Ovary (tissue), 10 donors: ENCODE measurements around the gene INAVA. TPM values are rescaled to one million over a fixed set of nuclear protein-coding genes. Genes with fewer than 3 reads are reported as not detected.

Source experiments
- DNase-seq, 5 donors: peaks; one replicate each; pipeline ENCODE4 v3.0.0-alpha.2; 2019 to 2020
- H3K27ac ChIP-seq, 2 donors: fragments of 200-600 bp; one replicate each; pipeline versions ENCODE4 v1.5.1 to v1.8.0; 2019 to 2022
- H3K27me3 ChIP-seq: fragments of 200-600 bp; one replicate; pipeline ENCODE4 v1.8.0; 2022
- H3K36me3 ChIP-seq: fragments of 200-600 bp; sonication (generic); one replicate; pipeline ENCODE4 v1.5.1; 2019
- H3K4me1 ChIP-seq: one replicate; pipeline ENCODE4 v1.8.1; 2013; ENCODE audit warnings: mild to moderate bottlenecking, moderate library complexity; ENCODE audit not compliant: insufficient read depth
- H3K4me3 ChIP-seq: fragments of 200-600 bp; sonication (generic); one replicate; pipeline ENCODE4 v1.5.1; 2017
- H3K9me3 ChIP-seq, 2 donors: fragments of 200-600 bp in 1 of 2; sonication (generic) in 1 of 2; one replicate each; pipeline versions ENCODE4 v1.5.1 to v1.8.1; 2013 to 2019; ENCODE audit warnings: mild to moderate bottlenecking in 1 of 2, moderate library complexity in 1 of 2
- EP300 ChIP-seq: sonication (generic); formaldehyde crosslinking; IDR thresholded peaks from one replicate; pipeline ENCODE4 v1.6.1; 2017; ENCODE audit warnings: antibody characterized with exemption
- POLR2A ChIP-seq: fragments of 450-650 bp; IDR thresholded peaks from one replicate; pipeline ENCODE4 v1.6.1; 2017; ENCODE audit warnings: antibody characterized with exemption, mild to moderate bottlenecking, moderate library complexity
- WGBS, 3 donors: extraction: QIAGEN DNeasy Blood & Tissue Kit in 1 of 3; methylation state at CpG; one replicate each; pipeline versions ENCODE4 v1.1.5 to v1.1.7; 2013 to 2017; 5-methylcytosine and 5-hydroxymethylcytosine counted together
- intact Hi-C, 4 donors: fragments of 100-400 bp; cut with DNase I; formaldehyde crosslinking; loops; one replicate each; pipeline versions ENCODE4 v1.11.0 to v1.15.1; 2022 to 2023
- long read RNA-seq, 3 donors: library from polyadenylated mRNA in 2 of 3; unstranded in 2 of 3; transcript quantifications; one replicate each; pipeline ENCODE4 v2.0.0 and lab custom pipeline, GENCODE V29; 2021 to 2026
- polyA plus RNA-seq, 2 donors: library from polyadenylated mRNA; stranded (reverse); fragments of 200-250 nt in 1 of 2; fragments of 350-450 nt in 1 of 2; fragmentation: Illumina TruSeq in 1 of 2; extraction: RNeasy Lipid Tissue Mini Kit (QIAGEN cat#74804) in 1 of 2; gene quantifications; one replicate each; pipeline ENCODE4 v1.2.3, GENCODE V29; 2013 to 2014
- total RNA-seq, 7 donors: library from RNA; depleted of rRNA in 2 of 7; stranded (reverse); fragments of >200 nt in 2 of 7; fragmentation: NEBNext Ultra II Directional in 3 of 7; extraction: Animal tissue kit (Norgen Biotek cat#: 25700) in 3 of 7; gene quantifications; one replicate each; pipeline versions ENCODE4 v1.1.0 to v1.2.4, GENCODE V29; 2016 to 2023
- TF ChIP-seq, protein P1 (sequence below), 3 donors: fragments of 450-650 bp in 2 of 3; fragments of 200-600 bp in 1 of 3; IDR thresholded peaks; one replicate each; pipeline versions ENCODE4 v1.5.1 to v1.8.0; 2016 to 2022; ENCODE audit warnings: antibody characterized with exemption in 3 of 3, mild to moderate bottlenecking in 1 of 3
- donor health status: DM: no; HTN: no; CAD: no; lungs with moderate emphysema.
- donor health status: DM: no; HTN: no; CAD: no.
- donor health status: Bipolar disorder and iron deficiency.
- donor health status: DM: yes; HTN: yes; CAD: no.
- donor health status: DM: no; HTN: no; CAD: no.
- donor health status: DM: yes; HTN: yes; CAD: no.

Gene INAVA, protein sequence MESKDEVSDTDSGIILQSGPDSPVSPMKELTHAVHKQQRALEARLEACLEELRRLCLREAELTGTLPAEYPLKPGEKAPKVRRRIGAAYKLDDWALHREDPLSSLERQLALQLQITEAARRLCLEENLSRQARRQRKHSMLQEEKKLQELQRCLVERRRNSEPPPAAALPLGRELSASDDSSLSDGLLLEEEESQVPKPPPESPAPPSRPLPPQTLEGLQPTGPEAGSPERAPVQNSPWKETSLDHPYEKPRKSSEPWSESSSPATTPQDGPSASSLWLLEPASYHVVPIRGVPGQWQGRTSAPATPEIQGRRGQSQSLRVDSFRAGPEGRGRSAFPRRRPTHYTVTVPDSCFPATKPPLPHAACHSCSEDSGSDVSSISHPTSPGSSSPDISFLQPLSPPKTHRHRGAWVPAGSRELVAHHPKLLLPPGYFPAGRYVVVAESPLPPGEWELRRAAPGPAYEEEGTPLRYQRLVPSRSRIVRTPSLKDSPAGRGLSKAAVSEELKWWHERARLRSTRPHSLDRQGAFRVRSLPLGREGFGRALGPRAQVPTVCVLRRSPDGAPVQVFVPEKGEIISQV
- 1 to 10 TPM in 3 of 7 donors, under 1 TPM in 2, not detected in 2; 0.59 to 7.9 (median 1.1) TPM for total RNA-seq
- polyA plus RNA-seq, result under 1 TPM; 0.18 TPM
- long read RNA-seq, donor 1, result 0 reads
- long read RNA-seq, donor 2, result 0 reads
- long read RNA-seq, donor 3, result 0 reads

DNA sequence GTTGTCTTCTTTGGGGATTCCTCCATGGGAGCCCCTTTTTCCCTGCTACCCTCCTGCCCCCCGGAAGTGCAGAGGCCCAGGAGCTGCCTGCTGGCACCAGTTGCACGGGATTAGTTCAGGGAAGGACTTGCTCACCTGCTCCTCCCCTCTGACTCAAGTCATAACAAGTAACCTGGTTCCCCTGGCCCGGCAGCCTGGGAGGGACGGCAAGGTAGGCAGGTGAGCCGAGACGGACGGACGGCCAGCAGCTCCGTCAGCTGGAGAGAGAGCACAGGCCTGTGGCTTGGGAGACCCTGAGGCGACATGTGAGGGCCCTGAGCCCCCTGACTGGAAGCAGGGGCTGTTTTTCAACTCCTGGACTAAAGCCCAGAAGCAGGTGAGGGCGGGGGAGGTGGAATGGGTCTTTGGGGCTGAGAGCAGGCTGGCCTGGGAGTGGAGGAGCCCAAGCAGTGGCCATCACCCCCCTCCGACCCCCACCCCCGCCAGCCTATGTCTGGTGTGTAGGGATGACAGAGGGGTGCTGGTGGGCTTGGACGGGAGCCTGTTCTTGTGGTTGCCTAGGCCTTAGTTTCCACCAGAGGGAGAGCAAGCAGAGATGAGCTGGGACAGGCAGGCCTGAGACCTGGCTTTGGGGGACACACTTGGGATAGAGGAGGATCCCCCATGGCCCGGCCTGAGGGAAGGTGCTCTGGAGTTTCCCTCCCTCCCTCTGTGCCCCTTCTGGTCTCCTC is at the start of gene INAVA:
INAVA (plus strand) TSS at position 189 of the 731 bp plus-strand sequence. CDS start 3,501 bp downstream, outside the sequence.
- Histone ChIP-seq H3K27me3 (no peaks in the 10 kb centered on the region), H3K9me3 (no peaks in the 10 kb centered on the region), H3K4me1 (no peaks in the 10 kb centered on the region), H3K36me3 (no peaks in the 10 kb centered on the region), H3K4me3 (peak within 1 kb of the TSS; percentile 20), H3K27ac (no peak within 1 kb of the TSS)
- TF ChIP-seq POLR2A (no peak), EP300 (no peak)
- TF ChIP-seq, protein P1, sequence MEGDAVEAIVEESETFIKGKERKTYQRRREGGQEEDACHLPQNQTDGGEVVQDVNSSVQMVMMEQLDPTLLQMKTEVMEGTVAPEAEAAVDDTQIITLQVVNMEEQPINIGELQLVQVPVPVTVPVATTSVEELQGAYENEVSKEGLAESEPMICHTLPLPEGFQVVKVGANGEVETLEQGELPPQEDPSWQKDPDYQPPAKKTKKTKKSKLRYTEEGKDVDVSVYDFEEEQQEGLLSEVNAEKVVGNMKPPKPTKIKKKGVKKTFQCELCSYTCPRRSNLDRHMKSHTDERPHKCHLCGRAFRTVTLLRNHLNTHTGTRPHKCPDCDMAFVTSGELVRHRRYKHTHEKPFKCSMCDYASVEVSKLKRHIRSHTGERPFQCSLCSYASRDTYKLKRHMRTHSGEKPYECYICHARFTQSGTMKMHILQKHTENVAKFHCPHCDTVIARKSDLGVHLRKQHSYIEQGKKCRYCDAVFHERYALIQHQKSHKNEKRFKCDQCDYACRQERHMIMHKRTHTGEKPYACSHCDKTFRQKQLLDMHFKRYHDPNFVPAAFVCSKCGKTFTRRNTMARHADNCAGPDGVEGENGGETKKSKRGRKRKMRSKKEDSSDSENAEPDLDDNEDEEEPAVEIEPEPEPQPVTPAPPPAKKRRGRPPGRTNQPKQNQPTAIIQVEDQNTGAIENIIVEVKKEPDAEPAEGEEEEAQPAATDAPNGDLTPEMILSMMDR (IDR thresholded peaks at IDR 0.05), result no peak
- WGBS, 3 donors, result 91 to 95% (median 93%) methylated on average over 15 of the region's 15 CpGs
- DNase-seq, result no peak
- intact Hi-C loops, result no loop called here

DNA sequence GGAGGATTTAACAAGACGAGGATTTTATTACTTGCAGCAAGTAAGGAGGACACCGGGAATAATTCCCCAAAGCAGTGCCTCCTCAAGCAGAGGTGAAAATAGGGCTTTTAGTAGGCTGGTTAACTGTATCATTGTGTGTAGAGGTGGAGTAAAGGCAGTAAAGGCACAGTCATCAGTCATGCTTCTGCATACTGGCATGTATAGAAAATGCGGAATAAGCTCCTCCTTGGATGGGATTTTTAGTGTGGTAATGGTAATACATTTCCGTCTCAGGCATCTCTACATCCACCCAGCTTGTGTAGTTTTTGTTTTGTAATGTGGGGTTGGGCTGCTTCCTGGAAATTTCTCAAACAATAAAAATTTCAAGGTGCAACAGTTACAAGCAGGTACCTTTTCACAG is 49.3 kb upstream of the INAVA start:
- Histone ChIP-seq H3K4me1 (no peaks in the 10 kb centered on the region), H3K9me3 (no peaks in the 10 kb centered on the region), H3K4me3 (no peak overlapping the region), H3K27ac (no peak overlapping the region), H3K36me3 (no peaks in the 10 kb centered on the region), H3K27me3 (no peaks in the 10 kb centered on the region)
- DNase-seq, result no peak
- TF ChIP-seq POLR2A (no peak), EP300 (no peak)
- TF ChIP-seq, protein P1 (IDR thresholded peaks at IDR 0.05), result no peak
- 89 to 95% (median 94%) methylated on average over 4 of the region's 4 CpGs for WGBS, 3 donors
- intact Hi-C loops, result no loop called here

- intact Hi-C loops, result no loop called here
- 45 to 69% (median 59%) methylated on average over 1 of the region's 1 CpG for WGBS, 3 donors
- no peak overlapping the region for H3K27ac ChIP-seq
These were observed 48.3 kb upstream of the INAVA start for GRCh38 chr1:200846398-200846797.

GRCh38 chr1:200849430-200849829 is 45.3 kb upstream of the INAVA start:
- intact Hi-C loops, result no loop called here
- TF ChIP-seq EP300 (no peak), POLR2A (no peak)
- TF ChIP-seq, protein P1 (IDR thresholded peaks at IDR 0.05), result no peak
- Histone ChIP-seq H3K9me3 (no peaks in the 10 kb centered on the region), H3K36me3 (no peaks in the 10 kb centered on the region), H3K4me3 (no peak overlapping the region), H3K4me1 (no peaks in the 10 kb centered on the region), H3K27me3 (no peaks in the 10 kb centered on the region), H3K27ac (no peak overlapping the region)
- no peak for DNase-seq
- WGBS, 3 donors, result 90 to 94% (median 91%) methylated on average over 6 of the region's 6 CpGs

More at GRCh38 chr1:200846398-200846797, 48.3 kb upstream of the INAVA start:
- H3K4me1 ChIP-seq, result no peaks in the 10 kb centered on the region
- H3K4me3 ChIP-seq, result no peak overlapping the region
- DNase-seq, result no peak
- TF ChIP-seq POLR2A (no peak), EP300 (no peak)
- TF ChIP-seq, protein P1 (IDR thresholded peaks at IDR 0.05), result no peak
- H3K27me3 ChIP-seq, result no peaks in the 10 kb centered on the region
- no peaks in the 10 kb centered on the region for H3K9me3 ChIP-seq
- no peaks in the 10 kb centered on the region for H3K36me3 ChIP-seq
